DLD1 (cell line): ENCODE measurements around the gene ANKRD11.
"Not testable (repeated sequence)": the region's sequence is repeated elsewhere in the genome, so short reads cannot be mapped to it uniquely, and the experiment has no call there.

ENCODE experiments used
- in situ Hi-C: cut with HindIII; loops from 2 replicates; pipeline ENCODE4 v1.10.0; 2017; ENCODE audit warnings: low sequenced_read_pairs

The ANKRD11 gene

GRCh38 chr16:89304941-89305705, 185.2 kb downstream of the ANKRD11 start:
- in situ Hi-C loops: no loop called here

DNA sequence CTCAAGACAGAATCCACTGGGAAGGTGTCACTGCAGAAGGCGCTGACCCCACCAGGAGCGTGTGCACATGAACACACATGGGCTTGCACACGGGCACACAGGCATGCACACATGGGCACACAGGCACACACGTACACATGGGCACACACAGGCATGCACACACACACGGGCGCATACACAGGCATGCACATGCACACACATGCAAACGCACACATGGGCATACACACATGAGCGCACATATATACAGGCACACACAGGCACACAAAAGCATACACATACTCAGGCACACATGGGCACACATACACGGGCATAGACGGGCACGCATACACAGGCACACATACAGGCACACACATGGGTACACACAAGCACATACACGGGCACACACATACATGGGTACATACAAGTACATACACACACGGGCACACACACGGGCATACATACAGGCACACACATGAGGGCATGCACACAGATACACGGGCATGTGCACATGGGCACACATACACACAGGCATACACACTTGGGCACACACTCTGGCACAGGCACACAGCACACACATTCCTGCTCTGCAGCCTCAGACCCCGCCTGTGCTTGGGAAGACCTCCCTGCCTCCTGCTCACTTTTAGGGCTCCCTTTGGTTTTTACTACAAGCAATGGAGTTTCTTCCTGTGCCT, 186.0 kb downstream of the ANKRD11 start:
- in situ Hi-C loops: no loop called here

GRCh38 chr16:89303617-89304016, 186.7 kb downstream of the ANKRD11 start:
- in situ Hi-C loops: no loop called here

DNA sequence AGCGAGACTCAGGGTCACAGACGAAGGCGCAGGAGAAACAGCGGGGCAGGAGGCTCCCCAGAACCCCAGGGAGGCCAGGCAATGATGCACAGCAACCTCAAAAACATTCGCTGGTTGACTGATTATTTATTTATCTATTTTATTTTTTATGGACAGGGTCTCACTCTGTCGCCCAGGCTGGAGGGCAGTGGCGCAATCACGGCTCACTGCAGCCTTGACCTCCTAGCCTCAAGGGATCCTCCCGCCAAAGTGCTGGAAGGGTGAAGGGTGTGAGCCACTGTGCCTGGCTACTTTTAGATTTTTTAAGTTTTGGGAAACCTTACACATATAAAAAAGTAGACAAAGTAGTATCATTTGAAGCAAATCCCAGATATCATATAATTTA, 189.4 kb downstream of the ANKRD11 start:
- in situ Hi-C loops: no loop called here

GRCh38 chr16:89300311-89300975, 189.9 kb downstream of the ANKRD11 start:
- in situ Hi-C loops: no loop called here

DNA sequence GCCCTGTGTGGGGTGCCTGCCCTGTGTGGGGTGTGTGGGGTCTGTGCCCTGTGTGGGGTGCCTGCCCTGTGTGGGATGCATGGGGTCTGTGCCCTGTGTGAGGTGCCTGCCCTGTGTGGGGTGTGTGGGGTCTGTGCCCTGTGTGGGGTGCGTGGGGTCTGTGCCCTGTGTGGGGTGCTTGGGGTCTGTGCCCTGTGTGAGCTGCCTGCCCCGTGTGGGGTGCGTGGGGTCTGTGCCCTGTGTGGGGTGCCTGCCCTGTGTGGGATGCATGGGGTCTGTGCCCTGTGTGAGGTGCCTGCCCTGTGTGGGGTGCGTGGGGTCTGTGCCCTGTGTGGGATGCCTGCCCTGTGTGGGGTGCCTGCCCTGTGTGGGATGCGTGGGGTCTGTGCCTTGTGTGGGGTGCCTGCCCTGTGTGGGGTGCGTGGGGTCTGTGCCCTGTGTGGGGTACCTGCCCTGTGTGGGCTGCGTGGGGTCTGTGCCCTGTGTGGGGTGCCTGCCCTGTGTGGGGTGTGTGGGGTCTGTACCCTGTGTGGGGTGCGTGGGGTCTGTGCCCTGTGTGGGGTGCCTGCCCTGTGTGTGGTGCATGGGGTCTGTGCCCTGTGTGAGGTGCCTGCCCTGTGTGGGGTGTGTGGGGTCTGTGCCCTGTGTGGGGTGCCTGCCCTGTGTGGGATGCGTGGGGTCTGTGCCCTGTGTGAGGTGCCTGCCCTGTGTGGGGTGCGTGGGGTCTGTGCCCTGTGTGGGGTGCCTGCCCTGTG, 190.8 kb downstream of the ANKRD11 start:
- in situ Hi-C loops: not testable (repeated sequence)

GRCh38 chr16:89298623-89299225, 191.6 kb downstream of the ANKRD11 start:
- in situ Hi-C loops: no loop called here

DNA sequence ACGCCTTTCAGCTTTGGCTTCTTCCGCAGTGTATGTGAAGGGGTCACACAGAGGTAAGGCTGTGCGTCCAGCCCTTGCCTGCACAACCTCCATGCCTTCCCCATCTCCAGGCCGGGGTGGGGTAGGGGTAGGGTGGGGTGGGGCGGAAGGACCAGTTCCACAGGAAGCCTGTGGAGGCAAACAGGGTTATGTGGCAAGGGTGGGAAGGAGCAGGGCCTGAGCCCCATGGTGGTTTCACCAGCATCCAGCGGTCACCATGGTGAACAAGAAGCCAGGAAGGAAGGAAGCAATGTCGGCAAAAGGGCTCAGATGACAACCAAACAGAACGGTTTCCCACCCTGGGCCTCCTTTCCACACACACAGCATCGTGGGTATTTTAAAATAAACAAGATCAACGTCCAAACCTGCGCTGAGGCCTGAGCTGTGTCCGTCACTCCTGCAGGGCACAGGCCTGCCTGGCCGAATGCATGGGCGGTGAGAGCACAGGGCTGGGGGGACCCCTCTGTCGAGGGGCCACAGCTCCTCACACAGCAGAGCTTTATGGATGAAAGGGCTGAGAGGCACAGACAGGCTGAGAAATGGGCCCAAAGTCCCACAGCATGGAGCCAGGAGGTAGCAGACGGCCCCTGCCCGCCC, 192.3 kb downstream of the ANKRD11 start:
- in situ Hi-C loops: no loop called here

DNA sequence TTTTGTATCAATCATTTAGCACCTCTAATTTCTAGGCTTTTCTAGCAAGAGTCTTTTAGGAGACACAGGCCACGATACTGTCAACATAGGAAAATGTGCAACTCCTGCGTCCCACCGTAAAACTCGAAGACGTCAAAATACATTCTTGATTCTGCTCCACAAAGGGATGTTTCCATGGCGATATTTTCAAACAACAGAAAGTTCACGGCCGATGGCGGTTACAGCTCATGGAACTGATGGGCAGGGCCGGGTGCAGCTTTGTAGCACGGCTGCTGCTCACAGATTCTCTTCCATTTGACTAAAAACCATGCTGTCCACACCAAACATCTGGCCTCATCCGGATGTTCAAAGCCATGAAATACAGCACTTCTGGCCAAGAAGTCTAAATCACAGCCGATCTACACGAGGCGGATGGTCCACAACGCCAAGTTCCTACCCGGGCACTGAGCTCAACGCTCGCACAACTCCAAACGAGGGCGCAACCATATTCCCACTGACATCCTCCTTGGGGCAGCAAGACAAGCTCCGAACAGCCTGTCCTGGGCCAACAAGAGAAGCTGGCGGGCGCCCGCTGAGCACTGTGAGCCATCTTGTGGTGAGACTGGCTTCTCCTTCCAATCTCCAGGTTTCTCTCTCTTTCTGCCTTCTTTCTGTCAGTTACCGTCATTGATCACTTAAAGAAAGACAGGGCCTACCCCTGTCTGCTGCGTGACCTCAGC, 193.0 kb downstream of the ANKRD11 start:
- in situ Hi-C loops: no loop called here

GRCh38 chr16:89295915-89296314, 194.4 kb downstream of the ANKRD11 start:
- in situ Hi-C loops: no loop called here

- in situ Hi-C loops: no loop called here
Observed at GRCh38 chr16:89295071-89295900, 195.1 kb downstream of the ANKRD11 start.

DNA sequence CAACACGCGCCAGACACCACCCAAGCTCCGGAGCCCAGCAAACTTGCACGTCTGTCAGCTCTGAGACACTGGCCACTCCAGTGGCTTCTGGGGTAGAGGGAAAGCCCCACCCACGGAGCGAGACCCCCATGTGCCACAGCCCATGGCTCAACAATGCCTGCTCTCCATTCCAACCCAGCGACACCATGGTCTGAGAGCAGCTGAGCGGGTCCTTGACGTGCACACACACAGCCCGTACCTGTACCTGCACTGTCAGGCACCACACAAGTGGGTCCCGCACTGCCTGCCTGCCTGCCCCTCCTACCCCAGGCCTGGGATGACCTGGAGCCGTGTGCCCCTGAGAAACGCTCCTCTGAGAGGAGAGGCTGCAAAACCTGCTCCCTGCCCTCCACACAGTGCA, 195.9 kb downstream of the ANKRD11 start:
- in situ Hi-C loops: no loop called here

- in situ Hi-C loops: no loop called here
Observed at GRCh38 chr16:89293276-89294143, 196.9 kb downstream of the ANKRD11 start.

DNA sequence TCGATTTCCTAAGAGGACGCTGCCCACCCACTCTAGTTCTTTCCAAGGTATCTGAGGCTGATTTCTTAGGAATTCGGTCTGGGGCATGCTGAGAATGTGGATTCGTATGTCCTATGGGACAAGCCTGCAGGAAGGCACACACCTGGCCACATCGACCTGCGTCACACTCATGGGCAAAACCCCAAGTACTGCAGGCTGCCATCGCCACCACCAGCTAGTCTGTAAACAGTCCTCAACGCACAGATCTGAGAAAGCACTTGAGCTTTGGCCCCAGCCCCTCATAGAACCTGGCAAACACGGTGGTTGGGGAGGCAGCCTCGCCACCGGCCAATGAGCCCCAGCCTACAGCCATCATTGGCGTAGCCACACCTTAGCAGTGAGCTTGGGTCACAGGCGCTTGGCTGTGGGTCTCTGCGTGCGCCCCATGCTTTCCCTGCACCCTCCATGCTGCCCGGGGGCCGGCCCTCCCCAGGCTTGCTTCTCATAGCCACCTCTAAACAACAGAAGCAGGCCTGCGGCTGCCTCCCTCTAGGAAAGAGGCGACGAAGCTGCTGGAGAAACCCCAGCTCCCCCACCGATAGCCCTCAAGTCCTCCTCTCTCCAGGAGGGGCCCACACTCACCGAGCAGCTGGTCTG, 197.8 kb downstream of the ANKRD11 start:
- in situ Hi-C loops: no loop called here

- in situ Hi-C loops: no loop called here
Observed at GRCh38 chr16:89291776-89292175, 198.6 kb downstream of the ANKRD11 start.

- in situ Hi-C loops: no loop called here
Observed at GRCh38 chr16:89291363-89291762, 199.0 kb downstream of the ANKRD11 start.

- in situ Hi-C loops: no loop called here
Observed at GRCh38 chr16:89290887-89291286, 199.5 kb downstream of the ANKRD11 start.
